SK-N-MC (cell line): ENCODE results near the gene LHX2.

ENCODE experiments used
- EZH2 ChIP-seq: fragments of 200-600 bp; sonication (generic); IDR thresholded peaks from one replicate; pipeline ENCODE4 v1.6.1; 2017; ENCODE audit warnings: antibody characterized with exemption
- POLR2AphosphoS5 ChIP-seq: IDR thresholded peaks from 2 replicates; pipeline ENCODE4 v1.6.1; 2012; ENCODE audit warnings: mild to moderate bottlenecking, low read depth, low read length, borderline replicate concordance

GRCh38 chr9:124019771-124020519 is 8.4 kb downstream of the LHX2 start:
- no peak for TF ChIP-seq EZH2
- no peak for TF ChIP-seq POLR2AphosphoS5
